Measurements from ENCODE around the gene SETD2. TPM values are rescaled to one million over a fixed set of nuclear protein-coding genes. Genes with fewer than 3 reads are reported as not detected.

Gene SETD2
- total and polyA plus RNA-seq, 2 donors from 2014 or later: 10.5 to 49.9 TPM

DNA sequence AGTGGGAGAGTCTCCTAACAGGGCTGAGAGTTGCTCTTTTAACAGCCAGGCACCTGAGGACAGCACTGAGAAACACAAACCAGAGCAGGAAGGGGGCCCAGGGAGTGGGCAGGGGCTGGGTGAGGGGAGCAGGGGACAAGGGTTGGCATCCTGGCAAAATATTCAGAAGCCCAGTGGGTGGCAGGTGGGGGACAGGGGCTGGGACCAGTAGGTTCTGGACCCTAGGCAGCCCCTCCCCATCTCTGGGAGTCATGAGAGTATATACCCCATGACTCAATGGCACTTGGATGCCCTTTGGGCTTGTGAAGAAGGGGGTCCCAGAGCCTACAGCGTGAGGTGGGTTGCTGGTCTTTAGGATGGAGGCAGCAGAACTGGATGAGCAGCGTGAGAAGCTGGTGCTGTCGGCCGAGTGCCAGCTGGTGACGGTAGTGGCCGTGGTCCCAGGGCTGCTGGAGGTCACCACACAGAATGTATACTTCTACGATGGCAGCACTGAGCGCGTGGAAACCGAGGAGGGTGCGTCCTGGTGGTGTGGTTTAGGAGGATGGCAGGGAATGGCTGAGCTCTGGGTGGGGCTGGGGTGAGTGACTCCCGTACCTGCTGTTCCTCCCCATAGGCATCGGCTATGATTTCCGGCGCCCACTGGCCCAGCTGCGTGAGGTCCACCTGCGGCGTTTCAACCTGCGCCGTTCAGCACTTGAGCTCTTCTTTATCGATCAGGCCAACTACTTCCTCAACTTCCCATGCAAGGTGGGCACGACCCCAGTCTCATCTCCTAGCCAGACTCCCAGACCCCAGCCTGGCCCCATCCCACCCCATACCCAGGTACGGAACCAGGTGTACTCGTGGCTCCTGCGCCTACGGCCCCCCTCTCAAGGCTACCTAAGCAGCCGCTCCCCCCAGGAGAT lies 160.2 kb downstream of the SETD2 start:
- Histone ChIP-seq H3K36me3 (ENCODE audit: control insufficient read depth in 2 of 3, insufficient read depth in 3 of 3, low read length in 3 of 3) (peaks cover 0 to 41% (median 21%) of the 10 kb centered on the region in 3 donors), H3K4me1 (ENCODE audit: control insufficient read depth in 2 of 3, insufficient read depth in 2 of 3, low read depth in 1 of 3, low read length in 3 of 3) (peaks cover 0 to 1% (median 1%) of the 10 kb centered on the region in 3 donors), H3K27me3 (ENCODE audit: control insufficient read depth, insufficient read depth, low read length) (no peaks in the 10 kb centered on the region), H3K9me3 (ENCODE audit: control insufficient read depth in 2 of 3, insufficient read depth in 1 of 3, low read length in 3 of 3) (no peaks in the 10 kb centered on the region), H3K4me3 (ENCODE audit: low read length in 3 of 3) (no peak overlapping the region), H3K9ac (ENCODE audit: low read length in 3 of 3) (no peak overlapping the region), H3K27ac (ENCODE audit: low read depth in 2 of 2, low read length in 2 of 2) (no peak overlapping the region)
- FAIRE-seq (no peak), DNase-seq (peak in 2 of 5 donors; percentile 35 to 61)
- TF ChIP-seq, protein P1, sequence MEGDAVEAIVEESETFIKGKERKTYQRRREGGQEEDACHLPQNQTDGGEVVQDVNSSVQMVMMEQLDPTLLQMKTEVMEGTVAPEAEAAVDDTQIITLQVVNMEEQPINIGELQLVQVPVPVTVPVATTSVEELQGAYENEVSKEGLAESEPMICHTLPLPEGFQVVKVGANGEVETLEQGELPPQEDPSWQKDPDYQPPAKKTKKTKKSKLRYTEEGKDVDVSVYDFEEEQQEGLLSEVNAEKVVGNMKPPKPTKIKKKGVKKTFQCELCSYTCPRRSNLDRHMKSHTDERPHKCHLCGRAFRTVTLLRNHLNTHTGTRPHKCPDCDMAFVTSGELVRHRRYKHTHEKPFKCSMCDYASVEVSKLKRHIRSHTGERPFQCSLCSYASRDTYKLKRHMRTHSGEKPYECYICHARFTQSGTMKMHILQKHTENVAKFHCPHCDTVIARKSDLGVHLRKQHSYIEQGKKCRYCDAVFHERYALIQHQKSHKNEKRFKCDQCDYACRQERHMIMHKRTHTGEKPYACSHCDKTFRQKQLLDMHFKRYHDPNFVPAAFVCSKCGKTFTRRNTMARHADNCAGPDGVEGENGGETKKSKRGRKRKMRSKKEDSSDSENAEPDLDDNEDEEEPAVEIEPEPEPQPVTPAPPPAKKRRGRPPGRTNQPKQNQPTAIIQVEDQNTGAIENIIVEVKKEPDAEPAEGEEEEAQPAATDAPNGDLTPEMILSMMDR (IDR thresholded peaks at IDR 0.05; ENCODE audit: borderline replicate concordance, extremely low read depth, insufficient read depth): no peak
- intact Hi-C loops (cut with DNase I): no loop called here

DNA sequence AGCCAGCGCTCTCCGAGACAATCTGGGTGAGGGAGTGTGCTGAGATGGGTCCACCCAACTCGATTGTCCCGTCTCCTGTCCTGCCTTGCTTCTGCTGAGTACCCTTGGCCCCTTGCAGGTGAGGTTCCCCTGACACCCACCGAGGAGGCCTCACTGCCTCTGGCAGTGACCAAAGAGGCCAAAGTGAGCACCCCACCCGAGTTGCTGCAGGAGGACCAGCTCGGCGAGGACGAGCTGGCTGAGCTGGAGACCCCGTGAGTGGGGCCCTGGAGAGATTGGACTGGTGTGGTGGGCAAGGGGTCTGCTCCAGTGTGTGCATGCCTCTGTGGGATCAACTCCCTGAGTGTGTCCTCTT lies 160.9 kb downstream of the SETD2 start:
- intact Hi-C loops (cut with DNase I): no loop called here
- Histone ChIP-seq H3K27me3 (ENCODE audit: control insufficient read depth, insufficient read depth, low read length) (no peaks in the 10 kb centered on the region), H3K27ac (ENCODE audit: low read depth in 2 of 2, low read length in 2 of 2) (no peak overlapping the region), H3K4me3 (ENCODE audit: low read length in 3 of 3) (no peak overlapping the region), H3K36me3 (ENCODE audit: control insufficient read depth in 2 of 3, insufficient read depth in 3 of 3, low read length in 3 of 3) (peaks cover 0 to 41% (median 21%) of the 10 kb centered on the region in 3 donors), H3K9ac (ENCODE audit: low read length in 3 of 3) (no peak overlapping the region), H3K4me1 (ENCODE audit: control insufficient read depth in 2 of 3, insufficient read depth in 2 of 3, low read depth in 1 of 3, low read length in 3 of 3) (peaks cover 0 to 4% (median 3%) of the 10 kb centered on the region in 3 donors), H3K9me3 (ENCODE audit: control insufficient read depth in 2 of 3, insufficient read depth in 1 of 3, low read length in 3 of 3) (no peaks in the 10 kb centered on the region)
- TF ChIP-seq, protein P1 (IDR thresholded peaks at IDR 0.05; ENCODE audit: borderline replicate concordance, extremely low read depth, insufficient read depth): no peak
- peak in 2 of 5 donors; percentile 31 to 41 for DNase-seq
- FAIRE-seq: no peak

DNA sequence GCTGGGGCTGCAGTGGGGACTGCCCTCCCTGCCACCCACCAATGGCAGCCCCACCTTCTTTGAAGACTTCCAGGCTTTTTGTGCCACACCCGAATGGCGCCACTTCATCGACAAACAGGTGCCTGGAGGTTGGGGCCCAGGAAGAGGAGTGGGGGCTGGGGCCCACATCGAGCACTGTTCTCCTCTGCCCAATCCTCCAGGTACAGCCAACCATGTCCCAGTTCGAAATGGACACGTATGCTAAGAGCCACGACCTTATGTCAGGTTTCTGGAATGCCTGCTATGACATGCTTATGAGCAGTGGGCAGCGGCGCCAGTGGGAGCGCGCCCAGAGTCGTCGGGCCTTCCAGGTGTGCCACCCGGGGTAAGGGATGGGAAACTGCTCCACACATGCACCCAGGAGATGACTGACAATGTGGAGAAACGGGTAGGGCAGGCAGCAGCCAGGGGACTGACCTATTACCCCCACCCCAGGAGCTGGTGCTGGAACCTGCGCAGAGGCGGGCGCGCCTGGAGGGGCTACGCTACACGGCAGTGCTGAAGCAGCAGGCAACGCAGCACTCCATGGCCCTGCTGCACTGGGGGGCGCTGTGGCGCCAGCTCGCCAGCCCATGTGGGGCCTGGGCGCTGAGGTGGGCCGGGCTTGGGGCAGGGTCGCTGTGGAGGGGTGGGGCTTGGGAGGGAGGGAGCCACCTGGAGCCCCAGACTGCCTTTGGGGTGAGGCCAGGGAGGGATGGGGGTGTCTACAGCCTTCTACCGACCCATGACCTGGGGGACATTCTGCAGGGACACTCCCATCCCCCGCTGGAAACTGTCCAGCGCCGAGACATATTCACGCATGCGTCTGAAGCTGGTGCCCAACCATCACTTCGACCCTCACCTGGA lies 161.5 kb downstream of the SETD2 start:
- no peak overlapping the region for H3K27ac ChIP-seq (ENCODE audit: low read depth in 2 of 2, low read length in 2 of 2)
- H3K27me3 ChIP-seq (ENCODE audit: control insufficient read depth, insufficient read depth, low read length): no peaks in the 10 kb centered on the region
- FAIRE-seq (no peak), DNase-seq (peak in 2 of 5 donors; percentile 43 to 67)
- TF ChIP-seq, protein P1 (IDR thresholded peaks at IDR 0.05; ENCODE audit: borderline replicate concordance, extremely low read depth, insufficient read depth): no peak
- no peaks in the 10 kb centered on the region for H3K9me3 ChIP-seq (ENCODE audit: control insufficient read depth in 2 of 3, insufficient read depth in 1 of 3, low read length in 3 of 3)
- intact Hi-C loops (cut with DNase I): no loop called here
- H3K36me3 ChIP-seq (ENCODE audit: control insufficient read depth in 2 of 3, insufficient read depth in 3 of 3, low read length in 3 of 3): peaks cover 0 to 41% (median 21%) of the 10 kb centered on the region in 3 donors
- H3K4me3 ChIP-seq (ENCODE audit: low read length in 3 of 3): no peak overlapping the region
- peaks cover 0 to 4% (median 3%) of the 10 kb centered on the region in 3 donors for H3K4me1 ChIP-seq (ENCODE audit: control insufficient read depth in 2 of 3, insufficient read depth in 2 of 3, low read depth in 1 of 3, low read length in 3 of 3)
- H3K9ac ChIP-seq (ENCODE audit: low read length in 3 of 3): no peak overlapping the region

Measured in kidney (tissue), 14 donors.